Cardiac muscle cell (in vitro differentiated cells and primary cell): ENCODE measurements around the gene ZIC2. TPM values are rescaled to one million over a fixed set of nuclear protein-coding genes. Genes with fewer than 3 reads are reported as not detected.

ENCODE experiments used
- DNase-seq, 2 donors: peaks; one replicate each; pipeline versions ENCODE4 v3.0.0 to v3.0.0-alpha.2; 2010 to 2017; ENCODE audit warnings: low read depth in 1 of 2, low spot score in 1 of 2
- H3K27ac ChIP-seq: fragments of 200-600 bp; sonication (generic); 2 replicates; pipeline ENCODE4 v1.5.1; 2016
- H3K27me3 ChIP-seq: fragments of 200-600 bp; sonication (generic); 2 replicates; pipeline ENCODE4 v1.6.0; 2016; ENCODE audit warnings: control low read depth
- H3K36me3 ChIP-seq: fragments of 200-600 bp; sonication (generic); 2 replicates; pipeline ENCODE4 v1.5.1; 2016; ENCODE audit warnings: control low read depth
- H3K4me1 ChIP-seq: fragments of 200-600 bp; sonication (generic); 2 replicates; pipeline ENCODE4 v1.8.1; 2017; ENCODE audit warnings: low read depth, mild to moderate bottlenecking, mixed run types
- H3K4me3 ChIP-seq: fragments of 200-600 bp; sonication (generic); 2 replicates; pipeline ENCODE4 v1.5.1; 2016; ENCODE audit warnings: mild to moderate bottlenecking
- H3K9me3 ChIP-seq: fragments of 200-600 bp; sonication (generic); 2 replicates; pipeline ENCODE4 v1.5.1; 2017; ENCODE audit warnings: low read depth, mild to moderate bottlenecking, control low read depth
- polyA plus RNA-seq: library from polyadenylated mRNA; unstranded; fragments of >200 nt; fragmentation: Nextera tagmentation; extraction: Ambion mirVana; gene quantifications from 2 replicates; pipeline ENCODE4 v1.2.1, GENCODE V29; 2016
- total RNA-seq: library from RNA; depleted of rRNA; stranded (reverse); fragments of >200 nt; gene quantifications from 2 replicates; pipeline ENCODE4 v1.2.3, GENCODE V29; 2016
- TF ChIP-seq, protein P1 (sequence below): IDR thresholded peaks from 2 replicates; pipeline ENCODE4 v1.5.1; 2012; ENCODE audit warnings: low read depth, mild to moderate bottlenecking, low read length

The ZIC2 gene
- total and polyA plus RNA-seq, 2 experiments from 2014 or later = 0.06 to 0.21 TPM

DNA sequence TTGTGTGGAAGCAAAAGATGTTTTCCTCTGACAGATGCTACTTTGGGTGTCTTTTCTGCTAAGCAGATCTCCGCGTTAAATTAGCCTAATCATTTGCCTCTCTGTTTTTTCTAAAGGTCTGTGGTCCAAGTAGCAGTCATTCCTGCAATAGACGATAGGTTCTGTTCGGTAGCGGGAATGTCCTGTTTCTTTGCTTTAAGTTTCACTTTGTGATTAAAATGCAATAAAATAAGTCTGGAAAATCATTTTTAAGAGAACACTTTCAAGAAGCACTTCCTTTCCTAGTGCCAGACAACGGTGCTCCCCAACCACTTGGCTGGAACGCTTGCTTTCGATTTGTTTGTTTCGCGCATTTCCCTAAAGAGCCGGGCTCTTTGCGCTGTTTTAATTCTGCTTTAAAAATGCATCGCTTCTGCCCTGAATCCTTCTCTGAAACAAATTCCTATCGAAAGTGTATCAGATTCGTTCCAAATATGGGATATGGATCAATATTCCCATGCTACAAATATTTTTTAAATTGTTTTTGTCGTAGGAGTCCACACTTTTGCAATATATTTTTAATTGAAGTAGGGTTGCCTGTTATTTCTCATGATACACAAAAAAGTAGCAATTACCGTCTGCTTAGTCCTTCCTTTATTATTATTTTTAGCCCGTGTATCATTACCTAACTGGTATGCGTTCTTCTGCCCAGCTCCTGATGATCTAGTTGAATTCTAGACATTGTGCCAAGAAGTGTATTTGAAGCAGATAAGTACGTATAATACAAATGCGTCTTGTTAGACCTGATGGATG is 14.2 kb downstream of the ZIC2 start:
- no peak for DNase-seq
- H3K36me3 ChIP-seq = no peaks in the 10 kb centered on the region
- H3K4me3 ChIP-seq = no peak overlapping the region
- no peak overlapping the region for H3K27ac ChIP-seq
- no peaks in the 10 kb centered on the region for H3K9me3 ChIP-seq
- H3K4me1 ChIP-seq = no peaks in the 10 kb centered on the region
- TF ChIP-seq, protein P1, sequence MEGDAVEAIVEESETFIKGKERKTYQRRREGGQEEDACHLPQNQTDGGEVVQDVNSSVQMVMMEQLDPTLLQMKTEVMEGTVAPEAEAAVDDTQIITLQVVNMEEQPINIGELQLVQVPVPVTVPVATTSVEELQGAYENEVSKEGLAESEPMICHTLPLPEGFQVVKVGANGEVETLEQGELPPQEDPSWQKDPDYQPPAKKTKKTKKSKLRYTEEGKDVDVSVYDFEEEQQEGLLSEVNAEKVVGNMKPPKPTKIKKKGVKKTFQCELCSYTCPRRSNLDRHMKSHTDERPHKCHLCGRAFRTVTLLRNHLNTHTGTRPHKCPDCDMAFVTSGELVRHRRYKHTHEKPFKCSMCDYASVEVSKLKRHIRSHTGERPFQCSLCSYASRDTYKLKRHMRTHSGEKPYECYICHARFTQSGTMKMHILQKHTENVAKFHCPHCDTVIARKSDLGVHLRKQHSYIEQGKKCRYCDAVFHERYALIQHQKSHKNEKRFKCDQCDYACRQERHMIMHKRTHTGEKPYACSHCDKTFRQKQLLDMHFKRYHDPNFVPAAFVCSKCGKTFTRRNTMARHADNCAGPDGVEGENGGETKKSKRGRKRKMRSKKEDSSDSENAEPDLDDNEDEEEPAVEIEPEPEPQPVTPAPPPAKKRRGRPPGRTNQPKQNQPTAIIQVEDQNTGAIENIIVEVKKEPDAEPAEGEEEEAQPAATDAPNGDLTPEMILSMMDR = no peak
- H3K27me3 ChIP-seq = peaks cover 88% of the 10 kb centered on the region

DNA sequence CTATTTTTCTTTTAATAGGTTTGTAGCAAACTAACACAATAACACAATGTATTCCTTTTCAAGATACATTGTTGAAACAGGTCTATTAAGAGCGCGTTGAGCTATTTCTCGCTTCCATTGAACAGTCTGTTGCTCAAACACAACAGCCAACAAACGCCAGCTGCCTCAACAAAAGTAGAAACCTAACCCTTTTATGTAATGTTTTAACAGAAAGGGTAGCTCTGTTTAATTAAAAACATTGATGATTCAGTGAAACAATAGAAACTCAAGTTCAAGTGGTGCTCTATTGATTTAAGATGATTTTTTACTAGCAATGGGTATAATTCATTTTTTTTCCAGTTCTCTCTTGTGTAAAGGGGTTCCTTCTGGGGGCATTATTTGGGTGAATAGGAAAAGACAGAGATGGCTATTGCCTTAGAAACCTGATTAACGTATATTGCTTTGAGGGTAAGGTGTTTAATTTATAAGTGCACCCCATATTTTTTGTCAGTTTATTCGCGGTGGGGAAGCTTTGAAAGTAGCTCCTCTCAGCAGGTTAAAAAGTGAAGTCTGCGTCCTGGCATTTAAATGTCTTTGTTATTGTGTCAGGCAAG is 14.9 kb downstream of the ZIC2 start:
- Histone ChIP-seq H3K27me3 (peaks cover 81% of the 10 kb centered on the region), H3K27ac (no peak overlapping the region), H3K4me3 (no peak overlapping the region), H3K36me3 (no peaks in the 10 kb centered on the region), H3K9me3 (no peaks in the 10 kb centered on the region), H3K4me1 (no peaks in the 10 kb centered on the region)
- no peak for DNase-seq
- TF ChIP-seq, protein P1 = no peak

DNA sequence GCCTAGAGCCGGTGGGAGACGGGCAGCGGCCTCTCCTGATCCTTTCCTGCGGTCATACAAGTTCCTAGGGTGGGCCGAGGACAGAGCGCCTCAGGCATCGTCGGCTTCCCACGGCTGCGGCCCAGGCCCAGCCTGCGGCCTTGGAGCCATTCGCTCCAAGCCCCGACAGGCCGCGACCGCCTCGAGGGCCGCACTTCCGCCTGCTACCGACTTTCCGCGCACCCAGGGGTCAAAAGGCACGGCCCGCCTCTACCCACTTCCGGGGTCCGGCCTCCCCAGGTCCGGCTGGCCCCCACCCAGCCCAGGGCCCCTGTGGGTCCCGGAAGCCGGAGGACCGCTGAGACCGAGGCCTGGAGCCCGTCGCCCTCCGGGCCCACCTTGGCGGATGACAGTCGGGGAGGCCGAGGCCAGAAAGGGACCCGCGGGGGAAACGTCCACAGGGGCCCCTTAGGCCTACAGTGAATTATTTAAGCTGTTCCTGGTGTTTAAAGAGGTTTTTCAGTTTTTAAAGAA is 16.2 kb downstream of the ZIC2 start:
- Histone ChIP-seq H3K36me3 (no peaks in the 10 kb centered on the region), H3K9me3 (no peaks in the 10 kb centered on the region), H3K27me3 (peaks cover 68% of the 10 kb centered on the region), H3K4me3 (no peak overlapping the region), H3K4me1 (no peaks in the 10 kb centered on the region), H3K27ac (no peak overlapping the region)
- TF ChIP-seq, protein P1 = no peak
- no peak for DNase-seq

DNA sequence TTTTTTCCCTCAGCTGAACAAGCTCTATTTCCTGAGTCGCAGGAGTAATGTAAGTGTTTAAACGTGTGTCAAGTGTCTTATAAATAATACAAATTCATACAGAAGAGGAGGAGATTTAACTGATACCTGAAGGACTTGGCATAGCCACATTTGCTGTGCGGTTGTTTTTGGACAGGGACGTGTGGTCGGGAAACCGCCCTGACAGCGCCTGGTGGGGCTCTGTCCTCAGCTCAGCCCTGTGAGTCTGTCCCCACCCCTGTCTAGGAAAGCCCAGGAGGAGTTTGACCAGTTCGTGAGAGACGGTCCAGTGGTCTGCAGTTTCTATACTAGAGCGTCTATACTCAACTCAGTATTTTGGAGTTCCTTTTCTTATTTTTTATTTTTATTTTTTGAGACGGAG is 16.7 kb downstream of the ZIC2 start:
- Histone ChIP-seq H3K4me3 (no peak overlapping the region), H3K27me3 (peaks cover 63% of the 10 kb centered on the region), H3K9me3 (no peaks in the 10 kb centered on the region), H3K27ac (no peak overlapping the region), H3K36me3 (no peaks in the 10 kb centered on the region), H3K4me1 (no peaks in the 10 kb centered on the region)
- DNase-seq = no peak
- TF ChIP-seq, protein P1 = no peak

DNA sequence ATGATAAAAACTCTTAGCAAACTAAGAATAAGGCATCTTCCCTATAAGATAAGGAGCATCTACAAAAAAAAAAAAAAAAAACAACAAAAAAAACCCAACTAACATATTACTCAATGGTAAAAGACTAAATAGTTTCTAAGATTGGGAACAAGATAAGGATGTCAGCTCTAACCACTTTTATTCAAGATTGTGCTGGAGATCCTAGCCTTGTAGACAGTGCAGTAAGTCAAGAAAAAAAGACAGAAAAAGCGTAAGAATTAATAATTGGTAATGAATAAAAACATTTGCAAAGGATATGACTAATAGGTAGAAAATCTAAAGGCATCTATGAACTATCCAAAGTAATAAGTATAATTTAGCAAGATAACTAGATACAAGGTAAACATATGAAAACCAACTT is 33.0 kb downstream of the ZIC2 start:
- TF ChIP-seq, protein P1 = no peak

More for the DNA sequence above, 33.0 kb downstream of the ZIC2 start:
- no peaks in the 10 kb centered on the region for H3K9me3 ChIP-seq
- H3K27me3 ChIP-seq = no peaks in the 10 kb centered on the region
- no peaks in the 10 kb centered on the region for H3K36me3 ChIP-seq
- no peaks in the 10 kb centered on the region for H3K4me1 ChIP-seq
- no peak overlapping the region for H3K27ac ChIP-seq
- no peak for DNase-seq
- no peak overlapping the region for H3K4me3 ChIP-seq
